GM18861 (cell line): ENCODE measurements around the gene HELB.

Experiments used
- ATAC-seq: cut with Tn5 transposase; IDR thresholded peaks from one replicate; pipeline ENCODE4 v1.9.1; 2021; ENCODE audit not compliant: unreplicated experiment

The HELB gene

DNA sequence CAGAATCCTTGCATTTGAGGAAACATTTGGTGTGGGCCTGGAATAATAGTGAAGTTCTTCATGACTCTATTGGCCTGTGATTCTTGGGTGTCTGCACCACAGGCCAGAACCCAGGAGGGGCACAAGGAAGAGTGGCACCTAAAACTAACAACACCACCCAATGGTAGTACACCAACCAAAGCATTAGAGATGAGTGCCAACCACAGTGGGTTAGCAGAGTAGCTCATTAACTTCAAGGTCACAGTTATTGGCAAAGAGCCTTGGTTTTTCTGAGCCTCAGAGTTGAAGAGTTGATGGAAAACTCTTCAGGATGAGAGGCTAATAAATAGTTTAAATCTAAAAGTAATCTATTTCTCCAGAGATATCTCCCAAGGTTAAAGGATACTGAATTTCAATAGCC, 57.0 kb downstream of the HELB start:
- ATAC-seq, result no peak

DNA sequence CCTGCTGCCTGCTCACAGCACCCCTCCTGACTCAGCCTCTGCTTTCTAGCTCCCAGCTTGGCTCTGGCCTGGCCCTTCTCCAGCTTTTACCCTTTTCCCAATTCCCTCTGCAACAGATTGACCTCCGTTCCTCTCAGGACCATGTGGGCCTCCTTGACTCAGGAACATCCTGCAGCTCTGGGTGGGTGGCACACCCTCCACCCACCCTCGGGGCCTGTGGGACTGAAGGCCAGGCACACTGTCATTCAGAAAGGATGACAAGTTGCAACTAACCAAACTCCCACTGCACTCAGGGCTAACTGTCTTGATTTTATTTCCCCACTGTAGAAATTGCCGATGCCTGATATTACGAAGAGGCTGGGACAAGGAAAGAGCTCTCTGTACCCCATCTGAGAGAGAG, 59.4 kb downstream of the HELB start:
- ATAC-seq, result no peak

DNA sequence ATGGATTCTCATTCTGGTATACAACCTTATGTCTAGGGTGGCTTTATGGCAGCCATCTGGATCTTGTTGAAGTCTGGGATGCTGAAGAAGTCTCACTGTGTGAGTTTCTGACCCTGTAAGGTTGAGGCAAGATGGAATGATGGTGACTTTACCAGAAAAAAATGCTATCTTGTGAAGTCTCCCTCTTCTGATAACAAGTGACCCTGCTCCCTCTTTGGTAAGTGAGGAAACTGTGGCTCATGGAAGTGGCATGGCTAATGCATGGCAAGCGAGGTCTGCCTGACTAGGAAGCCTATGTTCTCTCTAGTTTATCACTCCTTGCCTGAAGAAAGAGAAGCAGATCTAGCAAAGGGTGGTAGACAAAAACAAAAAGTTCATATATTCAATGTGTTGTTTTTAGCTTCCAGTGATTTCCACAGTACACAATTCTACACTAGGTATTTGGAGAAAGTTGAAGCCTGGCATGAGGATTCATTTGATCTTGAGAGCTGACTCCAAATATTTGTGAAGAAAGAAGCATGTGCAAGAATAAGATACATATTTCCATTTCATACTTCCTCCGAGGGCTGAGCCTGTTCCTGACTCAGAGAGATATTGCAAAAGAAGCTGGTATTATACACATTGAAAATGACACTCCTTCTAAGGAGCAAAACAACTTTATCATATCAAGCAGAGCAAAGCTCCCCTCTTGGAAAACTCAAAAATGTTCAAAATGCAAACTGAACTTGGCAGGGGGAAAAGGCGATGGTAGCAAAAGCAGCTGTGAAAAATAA, 63.6 kb downstream of the HELB start:
- ATAC-seq, result no peak

DNA sequence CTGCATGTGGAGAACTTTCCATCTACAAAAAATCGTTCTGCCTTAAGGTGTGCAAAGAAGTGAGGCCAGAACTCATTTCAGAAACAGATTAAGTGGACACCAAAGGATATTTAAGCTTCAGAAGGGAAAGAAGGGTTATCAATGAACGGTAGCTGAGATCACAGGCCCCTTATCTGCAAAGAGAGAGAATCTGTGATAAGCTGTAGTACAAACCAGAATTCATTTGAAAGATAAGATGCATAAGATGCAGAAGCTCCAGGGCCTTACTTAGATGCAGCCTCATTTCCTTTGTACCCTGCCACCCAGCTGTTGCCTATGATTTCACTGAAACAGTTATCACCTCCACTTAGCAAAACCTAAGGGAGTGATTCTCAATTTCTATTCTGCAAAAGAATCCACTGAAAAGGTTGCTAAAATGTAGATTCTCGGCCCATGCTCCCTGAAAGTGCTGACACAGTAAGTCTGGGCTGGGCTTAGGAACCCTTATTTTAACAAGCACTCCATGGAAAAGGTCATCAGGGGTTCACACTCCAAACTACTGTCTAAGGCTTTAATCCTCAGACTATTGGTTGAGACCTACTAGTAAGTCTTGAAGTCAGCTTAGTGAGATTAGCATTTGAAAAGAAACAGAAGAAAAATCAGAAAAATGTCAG, 64.8 kb downstream of the HELB start:
- no peak for ATAC-seq

DNA sequence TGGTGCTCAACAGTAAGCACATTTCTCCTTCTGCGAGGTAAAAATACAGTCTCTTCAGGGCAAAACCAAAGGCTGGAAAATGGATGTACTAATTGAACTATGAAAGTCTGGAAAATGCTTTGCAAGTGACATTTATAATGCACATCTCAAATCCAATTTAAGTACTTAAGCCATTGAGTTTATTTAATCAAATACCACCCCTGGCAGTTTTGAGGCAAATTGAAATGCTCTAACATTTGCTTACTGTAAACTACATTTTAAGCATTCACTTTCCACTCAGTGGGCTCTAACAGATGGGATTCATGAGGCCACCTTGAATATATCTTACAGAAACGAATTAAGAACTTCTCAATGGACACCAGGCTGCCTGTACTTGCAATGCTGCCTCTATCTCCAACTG, 69.7 kb downstream of the HELB start:
- no peak for ATAC-seq

DNA sequence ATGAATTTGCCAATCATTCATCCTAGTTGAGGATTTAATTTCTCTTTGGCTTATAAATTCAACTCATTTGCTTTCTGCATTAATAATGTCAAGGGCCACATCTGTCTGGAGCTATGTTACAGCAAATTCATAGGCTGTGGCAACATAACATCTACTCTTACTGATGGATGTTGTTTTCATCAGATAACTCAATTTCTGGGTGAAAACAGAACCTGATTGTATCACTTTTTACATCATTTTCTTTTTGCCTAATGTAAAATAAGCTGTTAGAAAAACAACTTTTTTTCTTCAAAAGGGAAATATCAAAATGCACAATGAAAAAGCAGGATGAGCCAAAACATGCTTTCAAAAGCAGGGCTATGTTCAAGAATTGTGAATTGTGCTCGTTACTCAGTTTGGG, 73.3 kb downstream of the HELB start:
- no peak for ATAC-seq

DNA sequence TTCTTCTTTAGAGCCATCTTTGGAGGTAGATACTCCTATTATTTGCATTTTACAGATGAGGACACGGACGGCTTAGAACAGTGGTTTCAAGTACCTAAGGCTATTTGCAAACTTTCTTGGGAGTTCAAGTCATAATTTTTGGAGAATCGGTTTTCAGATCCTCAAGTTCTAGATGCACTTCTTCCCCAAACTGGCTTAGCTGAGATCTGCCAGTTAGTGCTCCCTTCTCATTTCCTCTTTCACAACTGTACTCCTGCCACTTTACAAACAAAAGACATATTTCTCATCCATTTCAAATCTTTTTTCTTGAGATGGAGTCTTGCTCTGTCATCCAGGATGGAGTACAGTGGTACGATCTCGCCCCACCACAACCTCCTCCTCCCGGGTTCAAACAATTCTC, 77.3 kb downstream of the HELB start:
- no peak for ATAC-seq

DNA sequence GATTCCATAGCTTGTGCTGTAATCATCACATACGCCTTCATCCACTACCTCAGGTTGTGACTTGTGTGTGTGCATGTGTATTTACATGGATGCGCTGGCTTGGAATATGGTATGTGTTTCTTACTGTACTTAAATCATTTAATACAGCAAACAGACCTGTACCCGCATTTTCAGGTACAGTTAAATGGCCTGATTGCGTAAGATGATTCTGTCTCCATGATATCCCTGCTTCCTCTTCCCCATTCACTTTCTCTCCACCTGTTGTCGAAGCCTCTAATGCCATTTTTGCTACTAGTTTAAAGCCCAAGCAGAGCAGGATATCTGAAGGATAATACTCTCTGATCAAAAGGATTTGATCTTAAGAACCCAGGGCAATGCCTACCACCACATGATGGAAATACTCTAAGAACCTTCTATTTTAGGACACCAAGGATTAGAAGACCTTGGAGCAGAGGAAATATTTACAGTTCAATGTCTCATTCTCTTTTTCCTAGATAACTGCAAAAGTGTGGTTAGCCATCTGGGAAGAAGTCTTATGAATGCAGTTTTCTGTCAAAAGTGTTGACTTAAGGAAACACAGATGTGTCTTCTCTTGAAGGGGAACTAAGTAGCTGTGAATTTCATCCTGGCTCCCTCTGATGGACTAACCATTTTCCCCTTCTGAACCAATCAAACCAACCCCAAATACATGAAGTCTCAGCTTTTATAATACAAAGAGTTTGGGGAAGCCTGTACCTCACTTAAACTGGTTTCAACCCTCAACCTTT, 78.7 kb downstream of the HELB start:
- ATAC-seq, result no peak

DNA sequence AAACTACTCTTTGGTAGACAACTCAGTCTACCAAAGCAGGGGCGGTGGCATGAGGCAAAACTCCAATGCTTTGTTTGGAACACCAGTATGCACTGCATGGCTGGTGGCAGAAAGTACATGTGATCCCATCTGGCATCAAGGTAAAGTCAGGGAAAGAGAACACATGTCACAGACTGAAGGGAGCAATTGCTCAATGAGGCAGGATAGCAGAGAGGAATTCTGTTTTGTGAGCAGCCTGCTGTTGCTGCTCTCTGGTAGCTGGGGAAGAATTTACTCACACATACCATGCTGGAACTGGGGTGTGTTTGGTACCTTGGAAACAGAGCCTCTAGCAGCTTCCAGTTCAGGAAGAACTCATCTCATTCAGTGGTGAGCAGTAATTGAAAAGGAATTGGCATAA, 84.8 kb downstream of the HELB start:
- ATAC-seq, result no peak
